H1 (cell line): ENCODE measurements around the gene CELSR1. TPM values are rescaled to one million over a fixed set of nuclear protein-coding genes. Genes with fewer than 3 reads are reported as not detected.

Source experiments
- CTCF ChIA-PET: fragments of 300-600 bp; sonication (Branson Sonifier 250); formaldehyde crosslinking; loops from one replicate; lab custom pipeline; 2021; ENCODE audit not compliant: partially characterized antibody; lab: Charles Lee
- POLR2A ChIA-PET: fragments of 300-600 bp; sonication (Branson Sonifier 250); formaldehyde crosslinking; loops from one replicate; lab custom pipeline; 2021; ENCODE audit warnings: inconsistent platforms; ENCODE audit not compliant: partially characterized antibody; lab: Charles Lee
- DNase-seq, 2 experiments: peaks; one replicate each; pipeline versions ENCODE4 v3.0.0 to v3.0.0-alpha.2; 2010 to 2022; ENCODE audit warnings: low spot score in 2 of 2, low read depth in 1 of 2, mixed read lengths in 1 of 2
- FAIRE-seq: peaks from 2 replicates; lab custom pipeline; 2011; peaks lifted over from hg19 to GRCh38; lab: Jason Lieb, UNC
- H2AFZ ChIP-seq: 2 replicates; pipeline ENCODE4 v1.8.1; 2012; ENCODE audit warnings: low read length, inconsistent platforms
- H2AK5ac ChIP-seq: 2 replicates; pipeline ENCODE4 v1.6.1; 2013; ENCODE audit warnings: low read depth, low read length
- H2BK120ac ChIP-seq: replicated peaks from 2 replicates; pipeline ENCODE3; 2013; ENCODE audit warnings: low read depth, low read length, inconsistent platforms
- H2BK12ac ChIP-seq: 2 replicates; pipeline ENCODE4 v1.6.1; 2013; ENCODE audit warnings: low read depth, low read length
- H2BK15ac ChIP-seq: 2 replicates; pipeline ENCODE4 v1.6.1; 2013; ENCODE audit warnings: low read length
- H2BK20ac ChIP-seq: 2 replicates; pipeline ENCODE4 v1.6.1; 2013; ENCODE audit warnings: low read length
- H2BK5ac ChIP-seq: 2 replicates; pipeline ENCODE4 v1.6.1; 2013; ENCODE audit warnings: low read depth, low read length
- H3K14ac ChIP-seq: 2 replicates; pipeline ENCODE4 v1.6.1; 2013; ENCODE audit warnings: inconsistent platforms; ENCODE audit not compliant: insufficient read length
- H3K18ac ChIP-seq: 2 replicates; pipeline ENCODE4 v1.6.1; 2013; ENCODE audit warnings: low read length; ENCODE audit errors: extremely low read depth
- H3K23ac ChIP-seq: 2 replicates; pipeline ENCODE4 v1.6.1; 2013; ENCODE audit warnings: inconsistent platforms; ENCODE audit not compliant: insufficient read length
- H3K23me2 ChIP-seq: 2 replicates; pipeline ENCODE4 v1.6.1; 2013; ENCODE audit warnings: low read depth, low read length
- H3K27ac ChIP-seq: 2 replicates; pipeline ENCODE4 v1.6.1; 2011; ENCODE audit warnings: low read depth, low read length, inconsistent platforms
- H3K27me3 ChIP-seq, 4 experiments: replicated peaks in 1 of 4; 1 replicate in 1 of 4; 2 replicates in 3 of 4; pipeline versions ENCODE4 v1.6.1 to v1.8.1; 2011 to 2013; ENCODE audit warnings: low read length in 3 of 4, mild to moderate bottlenecking in 3 of 4, inconsistent platforms in 2 of 4, mixed read lengths in 2 of 4, moderate library complexity in 1 of 4; ENCODE audit not compliant: control insufficient read depth in 3 of 4, insufficient read depth in 3 of 4; ENCODE audit errors: extremely low read depth in 1 of 4
- H3K36me3 ChIP-seq, 4 experiments: 2 replicates each; pipeline versions ENCODE4 v1.6.1 to v1.8.1; 2011 to 2013; ENCODE audit warnings: mild to moderate bottlenecking in 4 of 4, low read length in 3 of 4, moderate library complexity in 2 of 4, control low read depth in 1 of 4, inconsistent platforms in 1 of 4; ENCODE audit not compliant: insufficient read depth in 4 of 4, control insufficient read depth in 2 of 4
- H3K4ac ChIP-seq: replicated peaks from 2 replicates; pipeline ENCODE3; 2013; ENCODE audit warnings: low read length, low read depth, mixed read lengths, inconsistent platforms; ENCODE audit not compliant: insufficient read length
- H3K4me1 ChIP-seq, 4 experiments: replicated peaks in 1 of 4; 1 replicate in 1 of 4; 2 replicates in 3 of 4; pipeline versions ENCODE4 v1.6.1 to v1.8.1; 2011 to 2013; ENCODE audit warnings: low read length in 3 of 4, inconsistent platforms in 2 of 4, mixed read lengths in 1 of 4; ENCODE audit not compliant: insufficient read depth in 4 of 4, control insufficient read depth in 3 of 4
- H3K4me2 ChIP-seq, 2 experiments: 2 replicates each; pipeline versions ENCODE4 v1.6.1 to v1.8.1; 2011 to 2013; ENCODE audit warnings: low read depth in 2 of 2, low read length in 2 of 2, control low read depth in 1 of 2, inconsistent platforms in 1 of 2, mild to moderate bottlenecking in 1 of 2; ENCODE audit not compliant: insufficient read depth in 1 of 2
- H3K4me3 ChIP-seq, 4 experiments: fragments of 200-600, 300-600 bp in 1 of 4; sonication (generic), shearing (Covaris generic), sonication (Bioruptor Twin) in 1 of 4; 2 replicates each; pipeline versions ENCODE4 v1.5.1 to v1.8.1; 2011 to 2016; ENCODE audit warnings: low read length in 4 of 4, low read depth in 3 of 4, control low read depth in 2 of 4, inconsistent platforms in 2 of 4, mild to moderate bottlenecking in 2 of 4, mixed read lengths in 1 of 4, moderate library complexity in 1 of 4; ENCODE audit not compliant: insufficient read depth in 2 of 4; ENCODE audit errors: extremely low read depth in 1 of 4
- H3K56ac ChIP-seq: replicated peaks from 2 replicates; pipeline ENCODE3; 2013; ENCODE audit warnings: low read depth, mild to moderate bottlenecking, mixed read lengths, low read length, inconsistent platforms; ENCODE audit not compliant: insufficient read length
- H3K79me1 ChIP-seq: 2 replicates; pipeline ENCODE4 v1.6.1; 2013; ENCODE audit warnings: low read depth, low read length, control low read depth
- H3K79me2 ChIP-seq, 2 experiments: 2 replicates each; pipeline versions ENCODE4 v1.6.1 to v1.8.1; 2012 to 2013; ENCODE audit warnings: low read length in 2 of 2, mild to moderate bottlenecking in 2 of 2, inconsistent platforms in 1 of 2; ENCODE audit not compliant: insufficient read depth in 2 of 2, control insufficient read depth in 1 of 2
- H3K9ac ChIP-seq, 4 experiments: replicated peaks in 1 of 4; 1 replicate in 1 of 4; 2 replicates in 3 of 4; pipeline versions ENCODE4 v1.6.1 to v1.8.1; 2011 to 2013; ENCODE audit warnings: low read depth in 3 of 4, low read length in 3 of 4, control low read depth in 2 of 4, mild to moderate bottlenecking in 2 of 4, moderate library complexity in 2 of 4, inconsistent platforms in 1 of 4; ENCODE audit errors: extremely low read depth in 1 of 4
- H3K9me3 ChIP-seq, 2 experiments: 2 replicates each; pipeline versions ENCODE4 v1.6.1 to v1.8.1; 2012 to 2013; ENCODE audit warnings: mild to moderate bottlenecking in 2 of 2, moderate library complexity in 2 of 2, control low read depth in 1 of 2, inconsistent platforms in 1 of 2, low read depth in 1 of 2, low read length in 1 of 2, mixed read lengths in 1 of 2; ENCODE audit not compliant: insufficient read depth in 2 of 2
- H4K20me1 ChIP-seq, 2 experiments: replicated peaks in 1 of 2; 2 replicates each; pipeline versions ENCODE3 to v1.8.1; 2011 to 2013; ENCODE audit warnings: inconsistent platforms in 2 of 2, low read length in 2 of 2, mild to moderate bottlenecking in 1 of 2; ENCODE audit not compliant: insufficient read depth in 2 of 2, control insufficient read depth in 1 of 2
- H4K5ac ChIP-seq: 2 replicates; pipeline ENCODE4 v1.6.1; 2013; ENCODE audit warnings: low read length, low read depth, mixed read lengths, inconsistent platforms; ENCODE audit not compliant: insufficient read length
- H4K8ac ChIP-seq: 2 replicates; pipeline ENCODE4 v1.8.0; 2013; ENCODE audit warnings: mild to moderate bottlenecking, moderate library complexity, low read length, inconsistent platforms; ENCODE audit not compliant: insufficient read depth; ENCODE audit errors: extremely low read depth
- H4K91ac ChIP-seq: replicated peaks from 2 replicates; pipeline ENCODE3; 2013; ENCODE audit warnings: low read length, mixed read lengths, inconsistent platforms; ENCODE audit not compliant: insufficient read length
- JUN ChIP-seq: IDR thresholded peaks from 2 replicates; pipeline ENCODE4 v1.6.1; 2011; ENCODE audit warnings: low read depth, mild to moderate bottlenecking, improper control_type of control experiment, low read length
- RXRA ChIP-seq: IDR thresholded peaks from 2 replicates; pipeline ENCODE4 v1.6.1; 2011; ENCODE audit warnings: low read depth, mild to moderate bottlenecking, low read length, moderate library complexity; ENCODE audit not compliant: insufficient read depth
- WGBS, 2 experiments: shearing (Covaris generic) in 1 of 2; methylation state at CpG; one replicate each; pipeline versions ENCODE4 v1.1.6 to v1.1.7; 2013 to 2015; ENCODE audit warnings: low lambda C conversion rate in 2 of 2, mixed read lengths in 2 of 2, inconsistent platforms in 1 of 2, low coverage in 1 of 2, missing lambda C conversion rate in 1 of 2; ENCODE audit not compliant: insufficient replicate concordance in 2 of 2, insufficient coverage in 1 of 2, insufficient read length in 1 of 2; ENCODE audit errors: extremely low coverage in 1 of 2, missing lambda C conversion rate in 1 of 2; 5-methylcytosine and 5-hydroxymethylcytosine counted together
- polyA plus RNA-seq, 7 experiments: library from polyadenylated mRNA; depleted of rRNA in 3 of 7; stranded (reverse) in 5 of 7; unstranded in 2 of 7; fragments of >200 nt in 5 of 7; fragments of 200-250 nt in 2 of 7; gene quantifications; 1 replicate in 5 of 7; 2 replicates in 1 of 7; 4 replicates in 1 of 7; pipeline versions ENCODE4 v1.2.1 to v1.2.3, GENCODE V29; 2011 to 2013; ENCODE audit warnings: missing spikeins in 2 of 7, mixed read lengths in 2 of 7
- total RNA-seq: library from RNA; stranded (reverse); fragmentation: NEBNext Ultra II Directional; extraction: Animal tissue kit (Norgen Biotek cat#: 25700); gene quantifications from 2 replicates; pipeline ENCODE4 v1.2.1, GENCODE V29; 2021

The CELSR1 gene
- total and polyA plus RNA-seq, 2 of the 8 experiments (the other 6 are each of a cell fraction or from before 2014, with no cell fraction given) = 9.0 to 12.4 TPM

DNA sequence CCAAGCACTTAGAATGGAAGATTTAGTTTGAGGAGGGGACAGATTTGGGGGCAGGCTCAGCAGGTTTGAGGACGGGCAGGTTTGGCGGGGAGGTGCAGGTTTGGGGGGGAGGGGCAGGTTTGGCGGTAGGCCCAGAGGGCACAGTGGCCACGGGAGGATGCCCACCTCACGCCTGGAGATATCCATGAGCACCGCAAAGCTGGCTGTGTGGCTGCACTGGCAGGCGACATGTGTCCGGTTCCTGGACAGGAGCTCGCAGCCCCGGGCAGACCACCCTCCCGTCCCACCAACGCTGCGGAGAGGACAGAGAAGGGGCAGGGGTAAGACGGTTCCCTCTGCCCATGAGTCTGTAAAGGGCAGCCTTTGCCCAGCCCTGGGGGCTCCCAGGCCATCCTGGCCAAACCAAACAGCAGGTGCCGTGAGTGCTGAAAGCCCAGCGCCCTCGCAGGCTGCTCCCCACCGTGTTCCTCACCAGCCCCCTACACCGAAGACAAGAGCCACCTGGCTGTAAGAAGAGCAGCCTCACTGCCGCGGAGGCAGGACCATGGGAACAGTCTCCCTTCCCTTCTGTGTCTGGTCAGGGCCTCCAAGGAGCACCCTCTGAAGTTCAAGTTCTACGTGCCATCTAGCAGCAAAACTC is 158.9 kb downstream of the CELSR1 start:
- Histone ChIP-seq H3K4me1 (peaks cover 0 to 30% (median 27%) of the 10 kb centered on the region in 4 experiments; a peak in 6 of 7 replicates), H4K5ac (no peak overlapping the region), H2BK15ac (peak overlapping the region; percentile 61; the same call in 1 of the 2 replicates), H3K79me1 (no peaks in the 10 kb centered on the region), H3K4ac (no peak overlapping the region), H2BK12ac (peak overlapping the region; percentile 84; the same call in 1 of the 2 replicates), H3K18ac (peak overlapping the region; percentile 72; the same call in 1 of the 2 replicates), H3K79me2 (no peaks in the 10 kb centered on the region), H3K27me3 (no peaks in the 10 kb centered on the region), H2AK5ac (peak overlapping the region; percentile 88; the same call in 1 of the 2 replicates), H3K9ac (no peak overlapping the region), H2BK120ac (no peak overlapping the region), H3K27ac (no peak overlapping the region), H2AFZ (no peak overlapping the region), H3K23ac (no peak overlapping the region), H2BK20ac (no peak overlapping the region), H3K14ac (no peak overlapping the region), H3K36me3 (peaks cover 0 to 6% (median 0%) of the 10 kb centered on the region in 4 experiments; a peak in 2 of 8 replicates), H3K9me3 (no peaks in the 10 kb centered on the region), H3K4me2 (peak overlapping the region; percentile 11 to 59; a peak in 3 of 4 replicates), H2BK5ac (peak overlapping the region; percentile 78; the same call in 1 of the 2 replicates), H4K20me1 (peaks cover 0 to 3% of the 10 kb centered on the region in 2 experiments), H3K23me2 (no peaks in the 10 kb centered on the region), H4K8ac (no peak overlapping the region), H3K4me3 (peak overlapping the region in 1 of 4 experiments; percentile 38; a peak in 2 of 8 replicates), H3K56ac (no peak overlapping the region), H4K91ac (peak overlapping the region; percentile 68)
- POLR2A ChIA-PET = interaction anchor here (1.5 kb wide), 2 partner anchors 10 to 66 kb away, joined by 3 read pairs; no protein-coding TSS in a partner anchor
- FAIRE-seq (no peak), DNase-seq (no peak)
- CTCF ChIA-PET = interaction anchor here (0.6 to 1.2 kb wide), 6 partner anchors 10 to 174 kb away, joined by 3 to 5 read pairs (median 4); no protein-coding TSS in a partner anchor
- 66% methylated on average over 7 of the region's 22 CpGs; no CpG with 5 or more reads in 1 of the 2 experiments for WGBS, 2 experiments
- no peak for TF ChIP-seq JUN
- no peak for TF ChIP-seq RXRA
